Endothelial cell (in vitro differentiated cells): ENCODE data around the gene FBXW7. TPM values are rescaled to one million over a fixed set of nuclear protein-coding genes. Genes with fewer than 3 reads are reported as not detected.

Source experiments
- DNase-seq: peaks from one replicate; pipeline ENCODE4 v3.0.0; 2021; ENCODE audit warnings: low spot score
- H3K27ac Mint-ChIP-seq: one replicate; pipeline ENCODE4 v1.8.0; 2021; ENCODE audit warnings: mixed read lengths, inconsistent platforms; ENCODE audit not compliant: unreplicated experiment
- H3K27me3 Mint-ChIP-seq: one replicate; pipeline ENCODE4 v1.8.0; 2021; ENCODE audit warnings: mild to moderate bottlenecking, moderate library complexity, mixed read lengths, inconsistent platforms; ENCODE audit not compliant: unreplicated experiment
- H3K36me3 Mint-ChIP-seq: one replicate; pipeline ENCODE4 v1.8.0; 2021; ENCODE audit warnings: mild to moderate bottlenecking, low read depth, mixed read lengths, inconsistent platforms; ENCODE audit not compliant: unreplicated experiment
- H3K4me1 Mint-ChIP-seq: one replicate; pipeline ENCODE4 v1.8.0; 2021; ENCODE audit warnings: mild to moderate bottlenecking, mixed read lengths, inconsistent platforms; ENCODE audit not compliant: unreplicated experiment
- H3K4me3 Mint-ChIP-seq: one replicate; pipeline ENCODE4 v1.8.0; 2021; ENCODE audit warnings: mild to moderate bottlenecking, mixed read lengths, inconsistent platforms; ENCODE audit not compliant: unreplicated experiment
- H3K9me3 Mint-ChIP-seq: one replicate; pipeline ENCODE4 v1.8.0; 2021; ENCODE audit warnings: mixed read lengths, inconsistent platforms; ENCODE audit not compliant: unreplicated experiment
- total RNA-seq: library from RNA; stranded (reverse); fragmentation: NEBNext Ultra II Directional; extraction: Animal tissue kit (Norgen Biotek cat#: 25700); gene quantifications from one replicate; pipeline ENCODE4 v1.2.1, GENCODE V29; 2021; ENCODE audit not compliant: unreplicated experiment
- TF ChIP-seq, protein P1 (sequence below): fragments of 200-600 bp; sonication (generic); IDR thresholded peaks from one replicate; pipeline ENCODE4 v1.5.0; 2021; ENCODE audit warnings: antibody characterized with exemption; ENCODE audit not compliant: unreplicated experiment

The FBXW7 gene
- total RNA-seq, 1 donor from 2014 or later: 44.7 TPM

GRCh38 chr4:152321398-152321797 lies 214.5 kb downstream of the FBXW7 start:
- no peak for DNase-seq
- Mint-ChIP-seq H3K4me3 (no peak overlapping the region), H3K36me3 (peaks cover 7% of the 10 kb centered on the region), H3K27ac (no peak overlapping the region), H3K4me1 (no peaks in the 10 kb centered on the region), H3K9me3 (no peaks in the 10 kb centered on the region), H3K27me3 (peaks cover 1% of the 10 kb centered on the region)
- TF ChIP-seq, protein P1, sequence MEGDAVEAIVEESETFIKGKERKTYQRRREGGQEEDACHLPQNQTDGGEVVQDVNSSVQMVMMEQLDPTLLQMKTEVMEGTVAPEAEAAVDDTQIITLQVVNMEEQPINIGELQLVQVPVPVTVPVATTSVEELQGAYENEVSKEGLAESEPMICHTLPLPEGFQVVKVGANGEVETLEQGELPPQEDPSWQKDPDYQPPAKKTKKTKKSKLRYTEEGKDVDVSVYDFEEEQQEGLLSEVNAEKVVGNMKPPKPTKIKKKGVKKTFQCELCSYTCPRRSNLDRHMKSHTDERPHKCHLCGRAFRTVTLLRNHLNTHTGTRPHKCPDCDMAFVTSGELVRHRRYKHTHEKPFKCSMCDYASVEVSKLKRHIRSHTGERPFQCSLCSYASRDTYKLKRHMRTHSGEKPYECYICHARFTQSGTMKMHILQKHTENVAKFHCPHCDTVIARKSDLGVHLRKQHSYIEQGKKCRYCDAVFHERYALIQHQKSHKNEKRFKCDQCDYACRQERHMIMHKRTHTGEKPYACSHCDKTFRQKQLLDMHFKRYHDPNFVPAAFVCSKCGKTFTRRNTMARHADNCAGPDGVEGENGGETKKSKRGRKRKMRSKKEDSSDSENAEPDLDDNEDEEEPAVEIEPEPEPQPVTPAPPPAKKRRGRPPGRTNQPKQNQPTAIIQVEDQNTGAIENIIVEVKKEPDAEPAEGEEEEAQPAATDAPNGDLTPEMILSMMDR: no peak

- Mint-ChIP-seq H3K27ac (no peak overlapping the region), H3K36me3 (no peaks in the 10 kb centered on the region), H3K4me1 (no peaks in the 10 kb centered on the region), H3K27me3 (peaks cover 1% of the 10 kb centered on the region), H3K9me3 (no peaks in the 10 kb centered on the region), H3K4me3 (no peak overlapping the region)
- TF ChIP-seq, protein P1: no peak
- DNase-seq: no peak
Observed at GRCh38 chr4:152316969-152317368, 218.9 kb downstream of the FBXW7 start.

GRCh38 chr4:152310257-152310656 lies 225.6 kb downstream of the FBXW7 start:
- DNase-seq: no peak
- TF ChIP-seq, protein P1: no peak
- no peak overlapping the region for H3K27ac Mint-ChIP-seq
- no peak overlapping the region for H3K4me3 Mint-ChIP-seq
- H3K36me3 Mint-ChIP-seq: no peaks in the 10 kb centered on the region
- H3K4me1 Mint-ChIP-seq: peaks cover 11% of the 10 kb centered on the region
- no peaks in the 10 kb centered on the region for H3K9me3 Mint-ChIP-seq
- no peaks in the 10 kb centered on the region for H3K27me3 Mint-ChIP-seq

DNA sequence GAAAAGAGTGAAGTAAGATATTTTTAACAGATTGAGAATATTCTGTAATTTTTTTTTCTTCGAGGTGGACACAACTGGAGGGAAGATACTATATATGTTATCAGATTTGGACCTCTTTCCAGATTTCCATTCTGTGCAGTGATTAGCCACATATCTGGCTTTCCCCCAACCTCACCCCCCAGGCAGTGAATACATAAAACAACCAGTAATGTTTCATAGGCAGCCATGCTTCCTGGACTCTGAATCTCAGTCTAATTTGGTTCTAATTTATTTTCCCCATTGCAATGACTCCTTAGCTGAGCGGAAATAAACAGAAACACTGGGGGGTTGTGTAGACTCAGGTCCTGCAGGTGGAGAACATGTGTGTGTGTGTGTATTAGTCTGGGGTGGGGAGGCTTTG lies 226.5 kb downstream of the FBXW7 start:
- TF ChIP-seq, protein P1: no peak

DNA sequence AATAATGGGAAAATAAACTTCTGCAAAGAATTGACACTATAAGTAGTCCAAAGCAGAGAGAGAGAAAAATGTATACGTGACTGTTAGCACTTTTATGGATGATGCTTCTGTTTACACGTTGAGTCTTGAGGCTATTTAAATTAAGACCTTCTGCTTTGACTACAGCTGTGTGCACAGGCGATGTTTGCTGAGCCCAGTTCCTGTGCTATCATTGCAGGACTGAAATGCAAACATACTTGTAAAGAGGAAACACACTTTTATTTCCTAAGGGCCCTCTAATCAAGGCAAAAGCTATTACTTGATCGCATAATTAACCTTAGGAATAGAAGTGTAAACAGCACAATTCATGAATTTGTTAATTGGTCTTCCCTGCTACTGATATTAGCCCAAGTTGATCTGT lies 226.9 kb downstream of the FBXW7 start:
- no peak for DNase-seq
- H3K27me3 Mint-ChIP-seq: no peaks in the 10 kb centered on the region

More for the DNA sequence above, 226.5 kb downstream of the FBXW7 start:
- no peaks in the 10 kb centered on the region for H3K27me3 Mint-ChIP-seq
- H3K9me3 Mint-ChIP-seq: no peaks in the 10 kb centered on the region
- no peaks in the 10 kb centered on the region for H3K36me3 Mint-ChIP-seq
- DNase-seq: no peak
- peaks cover 14% of the 10 kb centered on the region for H3K4me1 Mint-ChIP-seq
- H3K27ac Mint-ChIP-seq: no peak overlapping the region
- H3K4me3 Mint-ChIP-seq: no peak overlapping the region

More for the DNA sequence above, 226.9 kb downstream of the FBXW7 start:
- no peak overlapping the region for H3K27ac Mint-ChIP-seq
- peaks cover 14% of the 10 kb centered on the region for H3K4me1 Mint-ChIP-seq
- H3K9me3 Mint-ChIP-seq: no peaks in the 10 kb centered on the region
- no peaks in the 10 kb centered on the region for H3K36me3 Mint-ChIP-seq
- H3K4me3 Mint-ChIP-seq: no peak overlapping the region
- TF ChIP-seq, protein P1: no peak
